Inferior parietal cortex (tissue), 1 donor: Measurements from ENCODE around the gene OTOG.
A peak's percentile ranks its signal among the peaks of the same experiment; 100 is the strongest.

Source experiments
- DNase-seq: peaks from one replicate; pipeline ENCODE4 v3.0.0-alpha.2; 2016; ENCODE audit errors: extremely low spot score

OTOG gene

GRCh38 chr11:17519061-17519885 is 27.8 kb upstream of the OTOG start:
- peak; percentile 31 for DNase-seq

GRCh38 chr11:17521106-17521900 is 25.8 kb upstream of the OTOG start:
- DNase-seq: no peak

DNA sequence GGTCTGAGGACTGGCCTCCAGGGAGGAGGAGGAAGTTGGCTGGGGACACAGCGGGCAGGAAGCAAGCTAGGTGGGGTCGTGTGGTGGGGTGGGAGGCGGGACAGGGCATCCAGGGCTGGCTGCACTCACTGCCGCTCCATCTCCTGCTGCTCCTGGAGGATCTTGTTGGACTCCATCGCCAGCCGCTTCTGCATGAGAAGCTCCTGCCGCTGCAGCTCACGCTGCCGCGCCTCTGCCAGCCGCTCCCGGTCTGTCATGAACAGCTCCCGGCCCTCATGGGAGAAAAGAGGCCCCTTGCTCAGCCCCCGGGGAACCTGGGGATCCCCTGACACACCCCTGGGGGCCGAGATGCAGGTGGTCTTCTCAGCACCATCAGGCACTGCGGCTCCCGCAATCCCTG is 24.4 kb upstream of the OTOG start:
- no peak for DNase-seq

- no peak for DNase-seq
These were observed 22.8 kb upstream of the OTOG start for GRCh38 chr11:17524221-17524620.

- DNase-seq: no peak
These were observed 21.5 kb upstream of the OTOG start for GRCh38 chr11:17525570-17525969.

- DNase-seq: no peak
These were observed 20.7 kb upstream of the OTOG start for GRCh38 chr11:17526326-17526725.

DNA sequence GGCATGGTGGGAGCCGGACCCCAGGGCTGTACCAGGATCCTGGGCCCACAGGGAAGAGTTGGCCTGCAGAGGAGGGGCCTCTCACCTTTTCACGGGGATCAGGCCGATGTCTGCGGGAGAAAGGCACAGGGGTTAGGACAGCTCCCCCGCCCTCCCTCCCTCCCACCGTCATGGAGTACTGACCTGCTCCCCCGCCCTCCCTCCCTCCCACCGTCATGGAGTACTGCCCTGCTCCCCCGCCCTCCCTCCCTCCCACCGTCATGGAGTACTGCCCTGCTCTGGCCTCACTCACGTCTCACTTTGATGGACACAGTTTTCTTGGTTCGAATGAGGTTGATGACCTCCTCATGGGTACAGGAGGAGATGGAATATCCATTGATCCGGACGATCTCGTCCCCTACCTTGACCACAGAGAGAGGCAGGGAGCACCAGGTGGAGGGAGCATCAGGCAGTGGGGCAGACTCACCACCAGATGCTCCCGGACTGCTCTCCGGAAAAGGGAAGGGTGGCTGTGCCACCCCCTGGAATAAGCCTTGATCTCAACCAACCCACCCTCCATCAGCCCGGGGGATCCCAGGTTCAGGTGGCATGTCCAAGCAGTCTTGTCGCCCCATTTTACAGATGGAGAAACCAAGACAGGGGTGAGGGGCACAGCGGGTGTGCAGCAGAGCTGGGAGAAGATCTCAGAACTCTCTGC is 20.0 kb upstream of the OTOG start:
- DNase-seq: no peak

DNA sequence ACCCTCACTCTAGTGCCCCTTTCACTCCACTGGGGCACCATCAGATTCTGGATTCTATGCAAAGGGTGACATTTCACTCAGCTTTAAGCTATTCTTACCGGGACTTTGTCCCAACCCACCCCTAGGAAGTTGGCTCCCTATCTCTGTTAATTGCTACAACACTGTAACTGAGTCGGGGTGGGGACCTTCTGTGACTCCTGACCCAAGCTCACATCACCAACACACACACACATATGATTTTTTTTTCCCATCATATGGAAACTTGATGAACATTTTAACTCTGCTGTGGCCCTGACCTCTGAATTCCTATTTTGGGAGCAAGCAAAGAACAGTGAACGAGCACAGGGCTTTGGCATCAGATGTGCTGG is 19.4 kb upstream of the OTOG start:
- no peak for DNase-seq

- peak; percentile 73 for DNase-seq
These were observed 18.8 kb upstream of the OTOG start for GRCh38 chr11:17528181-17528691.

DNA sequence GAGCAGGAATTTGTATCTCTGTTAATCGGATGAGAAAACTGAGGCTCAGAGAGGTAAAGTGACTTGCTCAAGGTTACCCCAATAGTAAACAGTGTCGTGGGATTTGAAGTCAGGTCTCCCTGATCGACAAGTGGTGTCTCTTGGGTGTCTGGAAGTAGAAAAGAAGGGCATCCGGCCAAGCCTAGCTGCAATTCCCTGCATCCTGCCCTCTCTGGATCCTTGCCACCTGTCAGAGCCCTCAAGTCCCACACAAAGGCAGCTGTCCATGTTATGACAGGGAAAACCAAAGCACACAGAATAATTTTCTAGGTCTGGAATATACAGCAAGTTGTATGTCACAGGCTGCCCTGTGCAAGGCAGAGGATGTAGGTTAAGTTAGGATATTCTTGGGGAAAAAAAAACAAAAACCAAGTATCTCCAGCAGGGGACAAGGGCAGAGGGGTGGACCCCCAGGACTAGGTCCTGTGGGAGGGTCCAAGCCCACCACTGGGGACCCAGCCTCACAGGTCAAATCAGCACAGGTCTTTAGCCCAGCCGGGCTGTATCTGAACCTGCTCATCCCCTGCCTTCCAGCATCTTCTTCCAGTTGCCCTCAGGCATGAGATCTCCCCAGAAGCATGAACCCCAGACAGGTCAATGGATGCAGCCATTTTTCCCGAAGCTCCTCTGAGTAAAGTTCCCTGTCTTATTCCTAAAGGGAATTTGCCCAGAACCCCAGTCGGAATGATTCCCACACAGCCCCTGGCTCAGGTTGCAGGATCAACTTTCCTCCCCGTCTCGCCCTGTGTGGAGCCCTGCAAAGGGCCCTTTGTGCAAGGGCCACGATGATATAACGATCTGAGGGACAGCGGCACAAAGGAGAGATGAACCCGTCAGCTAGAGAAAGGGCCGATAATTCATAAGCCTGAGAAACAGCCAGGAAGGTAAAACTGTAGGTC is 17.9 kb upstream of the OTOG start:
- DNase-seq: no peak

- no peak for DNase-seq
These were observed 17.2 kb upstream of the OTOG start for GRCh38 chr11:17529844-17530185.

GRCh38 chr11:17531071-17531600 is 15.9 kb upstream of the OTOG start:
- DNase-seq: no peak

DNA sequence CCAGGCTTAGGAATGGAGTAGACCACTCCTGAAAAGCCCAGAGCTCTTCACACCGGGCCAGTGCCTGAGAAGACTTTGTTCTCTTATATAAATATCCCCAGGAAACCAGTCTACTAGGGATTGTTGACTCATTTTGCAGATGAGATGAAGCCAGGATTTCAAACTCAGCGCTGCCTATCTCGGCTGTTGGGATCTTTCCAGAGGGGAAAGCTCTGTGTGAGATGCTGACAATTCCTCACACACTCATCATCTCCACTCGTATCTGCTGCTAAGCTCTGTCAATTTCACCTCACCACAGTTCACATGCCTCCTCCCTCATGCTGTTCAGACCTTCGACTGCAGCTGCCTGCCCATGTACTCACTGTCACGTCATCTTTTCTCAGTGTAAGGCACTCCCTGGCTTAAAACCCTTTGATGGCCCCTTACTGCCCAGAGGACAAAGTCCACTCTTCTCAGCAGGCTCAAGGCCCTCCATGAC is 15.4 kb upstream of the OTOG start:
- DNase-seq: peak; percentile 55

DNA sequence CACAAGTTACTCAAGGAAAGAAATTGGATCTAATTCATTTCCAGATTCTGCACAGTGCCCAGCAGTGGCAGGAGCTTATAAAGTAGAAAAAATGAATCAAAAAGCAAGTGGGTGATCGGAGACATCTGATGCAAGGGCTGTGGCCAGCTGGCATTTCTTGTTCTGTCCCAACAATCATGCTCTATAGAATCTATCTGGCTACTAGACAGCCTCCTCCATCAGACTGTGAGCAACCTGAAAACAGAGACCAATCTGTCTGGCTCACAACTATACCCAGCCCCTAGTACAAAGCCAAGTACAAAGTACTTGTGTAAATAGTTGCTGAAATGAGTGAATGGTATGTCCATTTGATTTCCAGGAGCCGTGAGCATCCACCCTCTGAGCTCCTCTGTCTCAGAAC is 14.3 kb upstream of the OTOG start:
- DNase-seq: no peak

DNA sequence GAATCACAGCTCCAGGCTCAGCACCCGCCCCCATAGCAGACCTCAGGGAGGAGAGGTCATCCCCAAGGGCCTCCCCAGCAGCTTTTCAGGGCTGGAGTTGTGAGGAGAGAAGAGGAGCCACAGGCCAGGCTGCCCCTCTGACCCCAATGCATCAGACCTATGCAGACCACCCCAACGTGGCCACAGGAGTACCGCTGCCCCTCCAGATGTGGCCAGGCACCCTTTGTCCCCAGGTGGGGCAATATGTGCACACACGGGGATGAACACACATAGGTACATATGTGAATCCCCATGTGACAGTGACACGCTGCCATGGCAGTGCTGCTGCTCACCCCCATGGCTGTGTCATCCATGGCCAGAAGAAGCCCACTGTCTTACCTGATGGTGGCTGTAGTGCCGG is 13.7 kb upstream of the OTOG start:
- DNase-seq: no peak

DNA sequence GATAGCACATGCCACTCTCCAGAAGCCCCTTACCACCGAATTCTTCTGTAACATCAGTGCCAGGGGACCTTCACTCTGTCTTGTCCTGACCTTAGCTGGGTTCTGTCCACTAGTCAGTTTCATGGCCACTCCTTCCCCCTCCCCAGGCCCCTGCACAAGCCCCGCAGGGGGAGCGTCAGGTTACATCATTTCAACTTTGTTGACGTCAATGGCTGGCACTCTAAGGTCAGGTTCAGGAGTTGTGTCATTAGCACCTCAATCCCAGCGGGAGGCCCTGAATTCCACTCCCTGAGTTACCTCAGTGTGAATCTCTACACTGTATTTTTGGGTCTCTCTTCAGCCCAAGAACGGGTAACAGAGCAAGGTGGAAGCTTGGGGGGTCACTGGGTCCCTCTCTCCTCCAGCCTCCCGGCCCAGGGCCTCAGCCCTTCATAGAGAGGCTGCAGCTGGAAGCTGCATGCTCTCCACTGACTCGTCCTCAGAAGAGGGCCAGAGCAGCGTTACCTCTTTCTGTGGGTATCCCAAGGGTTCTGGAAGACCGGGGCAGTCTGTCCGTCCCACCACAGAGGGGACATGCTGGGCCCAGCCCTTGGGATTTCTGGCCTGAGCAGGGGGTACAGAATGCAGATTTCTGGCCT is 13.2 kb upstream of the OTOG start:
- DNase-seq: no peak

GRCh38 chr11:17535488-17535887 is 11.6 kb upstream of the OTOG start:
- DNase-seq: no peak

- DNase-seq: no peak
These were observed 9.8 kb upstream of the OTOG start for GRCh38 chr11:17537261-17537660.

- DNase-seq: no peak
These were observed 9.0 kb upstream of the OTOG start for GRCh38 chr11:17538054-17538453.

- no peak for DNase-seq
These were observed 8.3 kb upstream of the OTOG start for GRCh38 chr11:17538731-17539130.
